UCSD-AML1 (cell line): ENCODE results near the gene S100A14.

Source experiments
- DNase-seq: peaks from one replicate; lab custom pipeline; 2025; ENCODE audit not compliant: unreplicated experiment; lab: John Stamatoyannopoulos, UW

S100A14 gene

DNA sequence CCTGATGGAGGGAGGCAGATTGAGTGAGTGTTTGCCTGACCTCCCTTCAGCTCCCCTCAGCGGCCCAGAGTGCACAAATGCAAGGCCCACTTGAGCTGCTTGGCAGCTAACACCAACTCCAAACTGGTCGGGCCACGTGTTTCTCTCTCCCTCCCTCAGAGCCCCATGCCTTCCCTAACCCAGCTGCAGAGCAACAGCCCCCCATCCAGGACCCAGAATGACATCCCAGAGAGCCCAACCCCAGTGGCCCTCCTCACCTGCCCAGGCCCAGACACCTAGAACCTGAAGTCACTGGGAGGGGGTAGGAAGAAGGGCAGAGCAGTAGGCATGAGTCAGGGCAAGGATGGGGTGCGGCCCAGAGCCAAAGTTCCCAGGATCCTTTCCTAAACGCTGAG, 789 bp upstream of the S100A14 start:
- DNase-seq = no peak

DNA sequence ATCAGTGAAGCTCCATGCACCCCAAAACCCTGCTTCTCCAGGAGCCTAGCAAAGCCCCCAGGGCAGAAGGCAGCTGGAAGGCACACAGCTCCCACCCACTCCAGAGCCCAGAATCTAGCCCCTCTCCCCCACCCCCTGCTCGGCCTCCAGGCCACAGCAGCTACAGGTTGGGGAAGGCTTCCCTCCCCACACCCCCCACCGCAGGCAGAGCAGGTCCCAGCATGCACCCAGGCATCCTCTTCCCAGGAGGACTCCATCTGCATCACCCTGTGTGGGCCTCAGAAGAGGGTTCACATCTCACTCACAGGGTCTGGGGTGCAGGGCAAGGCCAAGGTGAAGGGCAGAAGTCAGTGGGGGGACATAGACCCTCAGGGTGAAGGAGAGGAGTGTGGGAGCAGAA, 719 bp downstream of the S100A14 start:
- DNase-seq = no peak

DNA sequence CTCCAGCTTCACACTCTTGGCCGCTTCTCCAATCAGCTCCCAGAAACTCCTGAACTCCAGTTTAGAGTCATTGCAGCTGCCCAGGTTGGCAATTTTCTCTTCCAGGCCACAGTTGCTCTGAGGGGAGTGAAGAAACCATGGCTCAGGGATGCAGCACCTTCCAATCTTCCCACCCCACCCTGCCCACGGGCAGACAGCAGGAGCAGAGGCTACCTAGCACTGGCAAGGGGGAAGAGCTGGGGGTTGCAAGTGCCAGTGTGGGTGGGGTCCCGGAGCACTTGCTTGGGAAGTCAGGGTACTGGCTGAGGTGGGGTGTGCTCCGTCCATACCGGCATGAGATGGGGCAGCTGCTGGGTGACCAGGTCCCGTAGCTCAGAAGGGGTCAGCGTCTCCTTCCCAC, 1.2 kb downstream of the S100A14 start:
- DNase-seq = no peak

DNA sequence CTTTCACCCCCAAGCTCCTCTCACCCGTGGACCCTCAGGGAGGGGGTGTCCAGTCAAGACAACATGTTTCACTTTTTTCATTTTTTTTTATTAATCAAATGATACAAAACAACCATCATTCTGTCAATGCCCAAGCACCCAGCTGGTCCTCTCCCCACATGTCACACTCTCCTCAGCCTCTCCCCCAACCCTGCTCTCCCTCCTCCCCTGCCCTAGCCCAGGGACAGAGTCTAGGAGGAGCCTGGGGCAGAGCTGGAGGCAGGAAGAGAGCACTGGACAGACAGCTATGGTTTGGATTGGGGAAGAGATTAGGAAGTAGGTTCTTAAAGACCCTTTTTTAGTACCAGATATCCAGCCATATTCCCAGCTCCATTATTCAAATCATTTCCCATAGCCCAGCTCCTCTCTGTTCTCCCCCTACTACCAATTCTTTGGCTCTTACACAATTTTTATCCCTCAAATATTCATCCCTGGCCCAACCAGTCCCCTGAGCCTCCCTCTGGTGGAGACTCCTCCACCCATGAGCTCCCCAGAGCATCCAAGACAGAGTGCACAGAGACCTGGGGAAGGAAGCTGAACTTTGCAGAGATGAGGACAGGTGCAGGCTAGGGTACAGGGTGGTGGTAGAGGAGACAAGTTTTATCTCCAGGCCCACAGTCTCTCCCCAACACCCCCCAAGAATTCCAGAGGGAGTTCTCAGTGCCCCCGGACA, 1.8 kb downstream of the S100A14 start:
- no peak for DNase-seq

DNA sequence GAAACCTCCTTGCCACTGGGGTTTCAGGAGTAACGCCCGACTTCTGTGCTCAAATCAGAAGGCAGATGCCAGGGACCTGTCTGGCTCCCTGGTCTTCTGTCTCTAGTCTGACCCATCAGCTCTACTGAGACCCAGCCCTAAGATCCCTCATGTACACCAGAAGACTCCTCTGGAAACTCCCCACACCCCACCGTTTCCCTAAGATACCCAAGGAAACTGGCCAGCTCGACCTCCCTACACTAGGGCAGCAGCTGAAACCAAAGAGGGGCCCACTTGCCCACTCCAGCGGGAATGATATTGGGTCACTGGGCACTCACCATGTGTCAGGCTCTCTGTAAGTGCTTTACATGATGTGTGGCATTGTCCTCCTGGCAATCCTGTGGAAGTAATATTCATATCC, 2.7 kb downstream of the S100A14 start:
- DNase-seq = no peak

DNA sequence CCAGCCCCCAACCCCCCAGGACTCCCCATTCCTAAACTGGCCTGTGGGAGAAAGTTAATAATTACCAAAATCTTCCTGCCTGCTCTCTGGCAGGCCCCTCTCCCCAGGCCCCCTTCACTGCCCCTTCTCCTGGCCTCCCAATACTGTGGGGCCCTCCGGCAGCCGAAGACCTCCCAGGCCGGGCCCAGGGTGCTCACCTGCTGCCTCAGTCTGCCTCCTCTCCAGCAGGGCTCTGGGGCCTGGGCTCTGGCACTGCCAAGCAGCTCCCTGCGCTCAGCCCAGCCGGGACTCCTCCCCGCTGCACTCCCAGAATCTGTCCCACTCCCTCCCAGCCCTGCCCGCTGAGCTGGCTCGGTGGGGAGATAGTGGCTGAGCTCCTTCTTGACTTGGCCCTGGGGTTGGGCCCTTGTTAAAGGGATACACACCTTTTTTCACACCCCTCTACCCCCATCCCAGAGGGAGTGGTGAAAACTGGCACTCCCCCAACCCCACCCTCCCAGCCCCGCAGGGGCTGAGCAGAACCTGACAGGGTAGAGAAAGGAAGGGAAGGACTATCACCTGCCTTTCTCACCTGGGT, 3.3 kb downstream of the S100A14 start, which contains the start of gene S100A16:
S100A16 (minus strand) TSS at position 383 of the 577 bp plus-strand sequence. CDS start 4,986 bp downstream, outside the sequence.
- no peak for DNase-seq

DNA sequence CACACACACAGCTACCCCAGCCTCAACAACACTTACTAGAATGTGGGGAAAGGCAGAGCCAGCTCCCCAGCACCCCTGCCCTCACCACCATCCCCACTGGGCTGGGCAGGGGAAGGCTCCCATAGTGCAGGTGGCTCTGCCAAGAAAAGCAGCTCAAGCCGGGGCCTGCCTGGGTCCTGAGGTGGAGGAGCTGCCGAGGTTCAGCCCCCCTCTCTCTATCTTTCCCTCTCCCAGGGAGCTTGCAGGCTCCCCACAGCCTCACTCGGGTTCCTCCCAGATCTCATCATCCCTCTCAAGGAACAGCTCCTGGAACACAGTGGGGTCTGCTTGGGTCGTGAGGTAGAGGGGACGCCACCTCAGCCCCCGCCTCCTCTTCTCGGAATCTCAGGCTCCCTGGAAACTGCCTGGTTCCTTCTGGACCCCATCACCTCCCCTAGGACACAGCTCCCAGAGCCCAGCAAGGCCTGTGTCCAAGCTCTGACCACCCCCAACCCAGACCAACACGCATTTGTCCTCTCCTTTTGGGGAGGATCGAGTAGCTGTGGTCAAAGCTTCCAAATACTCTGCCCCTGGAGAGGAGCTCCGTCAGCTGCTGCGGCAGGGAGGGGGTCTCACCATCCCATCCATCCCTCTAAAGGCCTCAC, 3.9 kb downstream of the S100A14 start:
- no peak for DNase-seq

DNA sequence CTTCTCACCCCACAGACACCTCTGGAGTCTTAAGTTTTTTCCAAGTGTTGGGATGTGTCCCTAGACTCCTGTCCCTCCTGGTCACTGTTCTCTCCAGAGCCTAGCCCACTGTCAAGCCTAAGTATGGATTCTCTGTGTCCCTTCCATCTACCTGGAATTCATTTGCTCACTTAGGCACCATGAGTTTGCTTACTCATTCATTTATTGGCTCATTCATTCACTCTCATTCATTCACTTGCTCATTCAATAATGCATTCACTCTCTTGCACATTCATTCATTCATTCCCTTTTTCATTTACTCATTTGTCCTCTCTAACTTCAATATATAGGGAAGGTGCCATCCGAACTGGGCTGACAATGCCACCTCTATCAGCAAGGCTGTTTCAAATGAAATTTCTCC, 4.8 kb downstream of the S100A14 start:
- DNase-seq = no peak

DNA sequence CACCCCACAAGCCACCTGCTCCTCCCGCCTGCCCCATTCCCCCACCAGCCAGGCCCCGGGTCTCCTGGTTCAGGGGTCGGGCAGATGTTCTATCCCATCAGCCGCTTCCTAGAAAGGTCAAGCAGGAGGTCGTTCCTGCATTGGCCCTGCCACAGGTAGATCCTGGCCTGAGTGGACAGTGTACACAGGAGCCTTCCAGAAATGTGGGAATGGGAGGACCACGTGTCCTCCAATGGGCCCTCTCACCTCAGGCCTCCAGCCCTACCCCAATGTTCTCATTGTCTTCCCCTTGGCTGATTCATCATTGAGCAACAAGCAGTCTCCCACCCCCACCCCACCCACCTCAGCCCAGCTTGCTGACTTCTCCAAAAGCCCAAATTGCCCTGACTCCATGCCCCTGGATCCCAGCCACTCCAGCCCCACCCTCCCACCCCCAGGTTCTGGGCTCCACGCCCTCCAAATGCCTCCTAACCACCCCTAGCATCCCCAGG, 5.3 kb downstream of the S100A14 start:
- no peak for DNase-seq

DNA sequence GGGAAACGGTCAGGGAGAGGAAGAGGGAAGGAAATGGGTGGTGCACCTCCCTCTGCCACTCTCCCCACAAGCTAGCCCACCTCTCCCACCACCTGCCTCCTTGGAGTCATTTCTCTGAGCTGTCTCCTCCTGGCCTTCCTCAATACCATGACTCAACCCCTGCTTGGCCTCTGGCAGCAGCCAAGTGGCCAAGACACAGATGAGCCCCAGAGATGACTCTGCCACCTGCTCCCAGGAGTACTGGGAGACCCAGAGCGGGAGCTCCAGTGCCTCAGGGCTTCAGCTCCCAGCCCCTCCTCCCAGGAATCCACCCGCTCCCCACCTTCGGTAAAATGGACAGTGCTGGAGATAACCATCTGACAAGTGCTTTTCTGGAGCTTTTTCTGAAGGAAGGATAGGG, 5.8 kb downstream of the S100A14 start:
- DNase-seq = peak; percentile 27

DNA sequence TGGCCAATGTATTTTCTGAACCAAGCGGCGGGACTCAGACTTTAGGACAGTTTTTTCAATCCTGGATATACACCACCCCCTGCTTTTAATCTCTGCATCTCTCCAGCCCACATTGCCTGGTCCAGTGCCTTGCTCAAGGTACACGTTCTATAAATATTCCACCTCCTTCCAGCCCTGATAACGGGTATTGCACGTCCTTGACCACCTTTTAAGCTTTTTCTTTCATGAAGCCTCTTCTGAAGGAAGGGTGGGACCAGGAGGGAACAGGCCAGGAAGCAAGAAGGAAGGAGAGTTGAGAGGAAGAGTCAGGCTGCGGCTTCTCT, 6.6 kb downstream of the S100A14 start:
- DNase-seq = no peak

DNA sequence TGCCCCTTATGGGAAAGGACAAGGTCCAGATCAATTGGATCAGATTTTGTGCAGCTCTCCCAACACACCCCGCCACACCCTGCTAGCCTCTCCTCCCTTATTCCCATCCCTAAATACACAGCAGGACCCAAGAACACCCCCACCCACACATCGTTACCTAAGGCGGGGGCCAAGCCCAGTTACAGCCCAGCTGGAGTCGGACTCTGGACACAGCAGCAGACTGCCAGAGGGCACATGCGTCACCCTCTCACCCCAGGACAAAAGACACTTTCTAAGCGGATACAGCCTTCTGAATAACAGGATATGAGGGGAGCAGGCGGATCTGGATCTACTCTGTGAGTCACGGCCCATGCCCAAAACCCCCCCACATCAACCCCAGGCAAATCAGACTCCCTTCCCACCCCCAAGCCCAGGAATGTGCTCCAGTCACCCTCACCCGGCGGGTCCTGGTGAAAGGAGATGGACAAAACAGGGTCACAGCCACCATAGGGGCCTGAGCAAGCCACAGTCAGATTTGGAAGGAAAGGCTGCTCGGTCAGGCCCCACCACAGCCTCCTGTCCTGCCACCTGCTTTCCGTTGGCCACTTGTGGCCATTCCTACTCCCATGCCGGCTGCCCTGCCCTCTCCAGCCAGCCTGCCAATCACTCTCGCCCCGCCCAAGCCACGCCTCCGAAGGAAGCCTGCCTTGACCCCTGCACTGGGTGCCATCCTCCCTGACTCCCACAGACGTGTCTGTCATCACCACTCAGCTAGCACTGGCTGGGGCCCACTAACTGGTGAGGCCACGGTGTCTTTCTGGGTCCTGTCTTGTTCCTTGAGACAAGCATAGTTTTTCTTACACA, 7.2 kb downstream of the S100A14 start:
- peak; percentile 73 for DNase-seq

DNA sequence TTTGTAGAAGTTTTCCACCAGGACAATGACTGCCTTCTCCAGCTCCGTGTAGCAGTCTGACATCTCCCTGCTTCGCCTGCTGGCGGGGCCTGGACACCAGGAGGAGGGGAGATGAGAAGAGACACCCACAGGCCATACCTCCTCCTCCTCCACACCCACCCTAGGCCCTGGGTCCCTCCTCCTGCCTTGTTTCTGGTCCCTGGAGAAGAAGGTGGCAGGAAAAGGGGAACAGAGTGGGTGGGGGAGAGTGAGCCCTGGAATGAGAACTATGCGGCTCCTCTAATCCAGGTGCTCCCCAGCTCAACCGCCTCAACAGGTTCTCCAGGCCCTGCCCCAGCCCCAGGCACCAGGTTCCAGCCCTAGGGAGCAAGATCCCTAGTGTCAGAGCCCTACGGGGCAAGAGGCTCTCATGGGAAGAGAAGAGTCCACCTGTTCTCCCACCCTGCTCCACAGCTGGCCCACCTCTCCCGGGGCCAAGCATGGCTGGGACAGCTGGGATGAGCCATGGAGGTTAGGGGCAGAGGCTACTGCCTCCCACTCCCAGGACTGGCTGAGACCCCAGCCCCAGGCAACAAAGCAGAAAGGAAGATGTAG, 7.9 kb downstream of the S100A14 start:
- no peak for DNase-seq

DNA sequence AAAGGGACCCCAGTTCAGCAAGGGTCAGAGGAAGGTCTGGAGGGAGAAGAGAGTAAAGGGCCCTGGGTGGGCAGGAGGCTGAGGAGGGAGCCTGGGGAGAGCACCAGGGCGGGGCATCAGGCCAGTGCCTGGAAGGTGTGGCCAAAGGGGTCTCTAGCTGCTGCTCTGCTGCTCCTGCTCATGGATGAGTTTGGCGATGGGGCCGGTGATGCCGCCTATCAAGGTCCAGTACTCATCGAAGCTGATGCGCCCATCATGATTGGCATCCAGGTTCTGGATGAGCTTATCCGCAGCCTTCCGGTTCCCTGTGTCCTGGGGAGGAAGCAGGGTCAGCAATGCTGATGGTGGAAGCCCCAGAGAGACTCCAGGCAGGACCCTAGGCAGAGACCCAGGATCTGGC, 8.7 kb downstream of the S100A14 start:
- DNase-seq = no peak

DNA sequence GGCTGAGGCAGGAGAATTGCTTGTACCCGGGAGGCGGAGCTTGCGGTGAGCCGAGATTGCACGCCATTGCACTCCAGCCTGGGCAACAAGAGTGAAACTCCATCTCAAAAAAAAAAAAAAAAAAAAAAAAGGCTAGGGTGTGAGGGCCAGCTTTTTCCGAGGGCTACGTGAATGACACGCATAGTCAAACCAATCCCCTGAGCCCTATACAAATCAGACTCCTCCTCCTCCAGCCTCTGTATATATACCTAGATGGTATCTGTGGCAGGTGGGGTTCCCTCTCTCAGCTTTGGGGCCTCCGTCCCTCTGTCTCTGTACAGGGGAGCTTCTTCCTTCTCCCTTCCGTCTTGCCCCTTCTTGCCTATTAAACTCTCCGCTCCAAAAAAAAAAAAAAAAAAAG, 9.9 kb downstream of the S100A14 start:
- DNase-seq = no peak

DNA sequence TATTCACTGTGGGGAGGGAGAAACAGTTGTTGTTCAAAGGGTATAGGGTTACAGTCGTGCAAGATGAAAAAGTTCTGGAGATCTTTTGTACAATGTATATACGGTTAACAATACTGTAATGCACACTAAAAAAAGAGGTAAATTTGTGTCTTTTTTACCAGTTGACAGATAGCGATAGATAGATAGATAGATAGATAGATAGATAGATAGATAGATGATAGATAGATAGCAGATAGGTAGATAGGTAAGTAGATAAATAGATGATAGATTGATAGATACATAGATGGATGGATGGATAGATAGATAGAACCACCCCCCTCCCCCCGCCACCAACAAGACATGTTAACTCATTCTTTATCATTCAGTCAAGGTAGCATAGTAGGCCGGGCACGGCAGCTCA, 13.4 kb downstream of the S100A14 start:
- no peak for DNase-seq

DNA sequence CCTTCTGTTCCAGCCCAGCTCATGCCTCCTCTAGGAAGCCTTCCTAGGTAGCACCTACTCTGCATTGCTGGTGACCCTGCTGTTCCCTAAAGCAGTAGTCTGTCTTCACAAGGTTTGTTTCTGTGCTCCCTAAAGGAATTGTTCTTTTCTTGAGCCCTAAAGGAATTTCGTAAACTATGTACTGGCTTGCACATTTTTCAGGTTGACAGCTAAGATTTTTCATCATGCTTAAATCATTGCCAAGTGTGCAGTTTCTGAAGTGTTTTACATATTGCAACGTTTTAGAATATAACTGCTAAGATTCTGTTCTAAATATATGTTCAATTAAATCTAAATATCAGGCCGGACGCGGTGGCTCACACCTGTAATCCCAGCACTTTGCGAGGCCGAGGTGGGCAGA, 16.3 kb downstream of the S100A14 start:
- no peak for DNase-seq

DNA sequence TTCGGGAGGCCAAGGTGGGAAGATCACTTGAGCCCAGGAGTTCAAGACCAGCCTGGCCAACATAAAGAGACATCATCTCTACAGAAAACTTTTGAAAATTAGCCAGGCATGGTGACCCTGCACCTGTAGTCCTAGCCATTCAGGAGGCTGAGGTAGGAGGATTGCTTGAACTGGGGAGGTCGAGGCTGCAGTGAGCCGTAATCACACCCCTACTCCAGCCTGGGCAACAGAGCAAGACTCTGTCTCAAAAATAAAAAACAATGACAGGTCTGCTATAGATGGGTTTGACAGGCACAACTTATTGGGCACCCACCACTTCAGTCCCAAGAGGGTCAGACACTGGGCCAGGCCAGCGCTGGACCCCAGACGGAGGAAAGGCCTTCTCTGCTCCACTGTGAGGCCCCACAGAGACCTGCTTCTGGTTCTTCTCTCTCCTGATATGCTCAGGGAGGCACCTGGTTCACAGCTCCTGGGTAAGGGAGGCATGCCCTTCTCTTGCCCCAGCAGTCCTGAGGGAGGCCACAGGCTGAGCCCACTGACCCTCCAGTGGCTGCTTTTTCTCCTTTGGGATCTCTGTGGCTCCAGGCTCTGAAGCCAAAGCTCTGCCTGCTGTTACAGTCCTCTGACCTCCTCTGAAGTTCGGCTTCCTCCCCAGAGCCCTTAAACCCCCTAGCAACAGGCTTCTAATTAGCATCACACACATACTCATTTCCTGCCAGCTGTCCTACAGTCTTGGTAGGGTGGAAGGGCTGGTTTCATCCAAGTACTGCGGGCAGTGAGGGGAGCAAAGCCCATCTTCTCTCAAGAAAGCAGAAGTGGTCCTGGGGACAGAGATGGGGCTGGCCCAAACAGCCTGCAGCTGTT, 17.6 kb downstream of the S100A14 start:
- DNase-seq = peak; percentile 54

DNA sequence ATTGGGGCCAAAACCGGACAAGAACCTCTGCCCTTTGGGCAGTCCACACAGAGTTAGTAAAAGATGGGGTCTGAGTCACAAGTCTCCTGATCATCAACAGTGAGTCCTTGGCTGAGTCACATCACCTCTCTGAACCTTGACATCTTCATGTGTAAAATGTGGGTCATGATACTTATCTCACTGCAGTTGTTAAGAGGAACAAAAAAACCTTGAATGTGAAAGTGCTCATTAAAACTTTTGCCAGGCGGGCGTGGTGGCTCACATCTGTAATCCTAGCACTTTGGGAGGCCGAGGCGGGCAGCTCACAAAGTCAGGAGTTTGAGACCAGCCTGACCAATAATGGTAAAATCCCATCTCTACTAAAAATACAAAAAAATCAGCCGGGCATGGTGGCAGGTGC, 18.9 kb downstream of the S100A14 start:
- no peak for DNase-seq

DNA sequence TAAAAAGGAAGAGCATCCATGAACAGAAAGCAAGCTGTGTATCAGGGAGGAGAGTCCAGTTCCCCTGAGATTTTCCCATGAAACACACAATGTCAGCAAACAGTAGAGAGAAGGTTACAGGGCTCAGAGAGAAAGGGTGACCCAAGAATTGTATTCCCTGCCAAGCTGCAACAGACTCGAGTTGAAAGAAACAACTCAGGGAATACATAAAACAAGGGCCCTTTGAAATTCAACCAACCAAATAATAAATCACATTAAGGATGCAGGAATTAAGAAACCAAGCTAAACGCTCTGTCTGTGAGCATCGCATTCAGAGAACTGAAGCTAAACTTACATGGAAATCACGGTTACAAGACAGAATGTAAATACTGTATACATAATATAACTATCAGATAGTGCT, 23.4 kb downstream of the S100A14 start:
- no peak for DNase-seq
